ENCODE measurements around the gene HOMER2. TPM values are rescaled to one million over a fixed set of nuclear protein-coding genes. Genes with fewer than 3 reads are reported as not detected.

HOMER2 gene
- total RNA-seq, 1 experiment from 2014 or later, result 14.2 TPM

DNA sequence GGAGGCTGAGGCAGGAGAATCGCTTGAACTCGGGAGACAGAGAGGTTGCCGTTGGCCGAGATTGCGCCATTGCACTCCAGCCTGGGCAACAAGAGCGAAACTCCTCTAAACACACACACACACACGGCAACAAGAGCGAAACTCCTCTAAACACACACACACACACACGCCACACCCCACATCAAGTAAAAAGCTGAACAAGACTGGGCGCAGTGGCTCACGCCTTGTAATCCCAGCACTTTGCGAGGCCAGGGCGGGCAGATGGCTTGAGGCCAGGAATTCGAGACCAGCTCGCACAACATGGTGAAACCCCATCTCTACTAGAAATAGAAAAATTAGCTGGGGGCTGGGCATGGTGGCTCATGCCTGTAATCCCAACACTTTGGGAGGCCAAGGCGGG is 49.0 kb downstream of the HOMER2 start:
- no peaks in the 10 kb centered on the region for H3K27me3 ChIP-seq (ENCODE audit: insufficient read depth, low read length)

More for the DNA sequence above, 49.0 kb downstream of the HOMER2 start:
- no peak overlapping the region for H4K91ac ChIP-seq (ENCODE audit: insufficient read length, low read depth, low read length)
- no peak overlapping the region for H3K27ac Mint-ChIP-seq
- H3K36me3 Mint-ChIP-seq (ENCODE audit: insufficient read depth in 1 of 3, low read depth in 3 of 3), result no peaks in the 10 kb centered on the region; a peak in 1 of 7 replicates
- no peak overlapping the region for H2AK5ac ChIP-seq (ENCODE audit: insufficient read length, low read length)
- H3K14ac ChIP-seq (ENCODE audit: insufficient read depth, low read length), result no peak overlapping the region
- no peak overlapping the region for H2BK120ac ChIP-seq (ENCODE audit: low read depth, low read length, poor library complexity, severe bottlenecking)
- no peak overlapping the region for H4K8ac ChIP-seq (replicated peaks; ENCODE audit: insufficient read length, low read depth, low read length)
- H4K20me1 ChIP-seq (ENCODE audit: control insufficient read depth, insufficient read depth, insufficient read length), result no peaks in the 10 kb centered on the region
- H3K4me1 ChIP-seq (ENCODE audit: insufficient read depth, low read length), result no peaks in the 10 kb centered on the region
- no peak overlapping the region for H4K5ac ChIP-seq (ENCODE audit: insufficient read length, low read depth, low read length)
- H2AFZ ChIP-seq (ENCODE audit: low read length), result no peak overlapping the region
- no peak overlapping the region for H3K23ac ChIP-seq (ENCODE audit: insufficient read length, low read depth, low read length)
- no peak overlapping the region for H3K27ac ChIP-seq (ENCODE audit: insufficient read length, low read depth, low read length)
- H3K9me3 Mint-ChIP-seq, result peaks cover 6 to 8% of the 10 kb centered on the region in 2 experiments; a peak in 4 of 5 replicates
- H3T11ph ChIP-seq (ENCODE audit: low read length), result no peak overlapping the region
- peaks cover 7% of the 10 kb centered on the region for H3K27me3 Mint-ChIP-seq (ENCODE audit: low read depth)
- no peak overlapping the region for H2BK12ac ChIP-seq (ENCODE audit: insufficient read length, low read depth, low read length)
- H3K9me3 ChIP-seq (ENCODE audit: control insufficient read depth, low read depth, low read length), result no peaks in the 10 kb centered on the region
- H3K18ac ChIP-seq (ENCODE audit: insufficient read length, low read depth, low read length), result no peak overlapping the region
- no peak overlapping the region for H3K9ac ChIP-seq (ENCODE audit: extremely low read depth, insufficient read length, low read length)
- H3K79me1 ChIP-seq (ENCODE audit: insufficient read depth, low read depth, low read length, poor library complexity, severe bottlenecking), result no peaks in the 10 kb centered on the region
- H2BK20ac ChIP-seq (ENCODE audit: low read depth, low read length, poor library complexity, severe bottlenecking), result no peak overlapping the region
- no peak overlapping the region for H3K4me2 ChIP-seq (ENCODE audit: insufficient read depth, insufficient read length, low read length)
- no peak overlapping the region for H2BK5ac ChIP-seq (ENCODE audit: insufficient read length, low read length)
- no peak overlapping the region for H3K4ac ChIP-seq (ENCODE audit: low read depth, low read length)
- H3K79me2 ChIP-seq (ENCODE audit: insufficient read depth, low read length), result no peaks in the 10 kb centered on the region
- TF ChIP-seq, protein P1, sequence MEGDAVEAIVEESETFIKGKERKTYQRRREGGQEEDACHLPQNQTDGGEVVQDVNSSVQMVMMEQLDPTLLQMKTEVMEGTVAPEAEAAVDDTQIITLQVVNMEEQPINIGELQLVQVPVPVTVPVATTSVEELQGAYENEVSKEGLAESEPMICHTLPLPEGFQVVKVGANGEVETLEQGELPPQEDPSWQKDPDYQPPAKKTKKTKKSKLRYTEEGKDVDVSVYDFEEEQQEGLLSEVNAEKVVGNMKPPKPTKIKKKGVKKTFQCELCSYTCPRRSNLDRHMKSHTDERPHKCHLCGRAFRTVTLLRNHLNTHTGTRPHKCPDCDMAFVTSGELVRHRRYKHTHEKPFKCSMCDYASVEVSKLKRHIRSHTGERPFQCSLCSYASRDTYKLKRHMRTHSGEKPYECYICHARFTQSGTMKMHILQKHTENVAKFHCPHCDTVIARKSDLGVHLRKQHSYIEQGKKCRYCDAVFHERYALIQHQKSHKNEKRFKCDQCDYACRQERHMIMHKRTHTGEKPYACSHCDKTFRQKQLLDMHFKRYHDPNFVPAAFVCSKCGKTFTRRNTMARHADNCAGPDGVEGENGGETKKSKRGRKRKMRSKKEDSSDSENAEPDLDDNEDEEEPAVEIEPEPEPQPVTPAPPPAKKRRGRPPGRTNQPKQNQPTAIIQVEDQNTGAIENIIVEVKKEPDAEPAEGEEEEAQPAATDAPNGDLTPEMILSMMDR (conservative IDR thresholded peaks at IDR 0.05), result no peak
- H2BK15ac ChIP-seq (ENCODE audit: low read depth, low read length), result no peak overlapping the region
- no peak for DNase-seq
- H3K23me2 ChIP-seq (ENCODE audit: insufficient read length, low read depth, low read length, poor library complexity, severe bottlenecking), result no peaks in the 10 kb centered on the region
- H3K4me3 Mint-ChIP-seq, result no peak overlapping the region
- no peak overlapping the region for H3K56ac ChIP-seq (ENCODE audit: insufficient read length, low read depth, low read length)
- peaks cover 7 to 10% of the 10 kb centered on the region in 2 experiments; a peak in 3 of 4 replicates for H3K4me1 Mint-ChIP-seq
- WGBS (ENCODE audit: extremely low coverage, insufficient read length, low lambda C conversion rate), result no CpG with 5 or more reads among the region's 16 CpGs

All from H9 (cell line).